Hippocampal formation (tissue), 2 donors: ENCODE data around the gene ICOSLG.
"Not testable (repeated sequence)": the region's sequence is repeated elsewhere in the genome, so short reads cannot be mapped to it uniquely, and the experiment has no call there.

Experiments
- DNase-seq, 2 donors: peaks; one replicate each; lab custom pipeline; 2025; lab: John Stamatoyannopoulos, UW

ICOSLG gene

DNA sequence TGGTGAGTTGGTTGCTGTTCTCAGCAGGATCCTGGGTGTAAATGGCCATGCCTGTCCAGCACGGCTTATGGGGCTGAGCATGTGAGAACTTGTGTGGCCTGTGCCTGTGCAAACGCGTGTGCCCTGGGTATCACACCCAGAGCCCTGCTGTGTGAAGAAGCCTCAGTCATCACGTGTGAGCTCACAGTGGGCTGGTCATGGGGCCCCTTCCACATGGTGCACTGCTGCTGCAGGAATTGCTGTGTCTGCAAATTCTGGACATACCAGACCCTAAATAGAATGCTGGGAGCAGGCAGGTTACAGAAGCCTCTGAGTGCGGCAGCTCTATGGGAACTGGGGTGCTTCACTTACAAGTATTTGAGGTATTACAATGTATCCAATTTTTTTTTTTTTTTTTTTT, 17.4 kb downstream of the ICOSLG start:
- DNase-seq: not testable (repeated sequence)

DNA sequence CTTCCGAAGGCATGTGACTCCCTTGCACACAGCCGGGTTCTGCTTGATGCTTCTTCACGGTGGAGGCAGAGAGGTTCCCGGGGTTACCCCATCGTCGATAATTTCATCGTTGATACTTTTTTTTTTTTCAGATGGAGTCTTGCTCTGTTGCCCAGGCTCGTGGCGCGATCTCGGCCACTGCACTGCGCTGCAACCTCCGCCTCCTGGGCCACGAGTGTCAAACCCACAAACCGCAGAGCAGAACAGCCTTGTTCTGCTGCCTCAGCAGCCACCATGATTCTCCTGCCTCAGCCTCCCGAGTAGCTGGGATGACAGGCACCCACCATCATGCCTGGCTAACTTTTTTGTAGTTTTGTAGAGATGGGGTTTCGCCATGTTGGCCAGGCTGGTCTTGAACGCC, 20.1 kb downstream of the ICOSLG start:
- not testable (repeated sequence) for DNase-seq

DNA sequence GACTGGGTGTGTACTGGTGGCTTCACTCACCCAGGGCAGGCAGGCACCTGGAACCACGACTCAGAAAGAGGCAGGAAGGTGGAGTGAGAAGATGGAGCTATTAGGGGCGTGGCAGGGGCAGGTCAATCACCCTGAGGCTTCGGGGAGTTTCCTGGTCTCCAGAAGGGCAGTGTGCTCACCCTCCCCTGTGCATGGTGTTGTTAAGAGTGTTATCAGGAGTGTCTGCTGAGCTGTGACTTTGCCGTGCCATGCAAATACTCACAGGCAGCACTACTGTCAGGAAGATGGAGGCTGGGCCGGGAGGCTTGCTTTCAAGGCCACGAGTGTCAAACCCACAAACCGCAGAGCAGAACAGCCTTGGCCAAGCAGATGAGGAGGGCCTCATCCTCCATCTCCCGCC, 22.3 kb downstream of the ICOSLG start:
- not testable (repeated sequence) for DNase-seq

DNA sequence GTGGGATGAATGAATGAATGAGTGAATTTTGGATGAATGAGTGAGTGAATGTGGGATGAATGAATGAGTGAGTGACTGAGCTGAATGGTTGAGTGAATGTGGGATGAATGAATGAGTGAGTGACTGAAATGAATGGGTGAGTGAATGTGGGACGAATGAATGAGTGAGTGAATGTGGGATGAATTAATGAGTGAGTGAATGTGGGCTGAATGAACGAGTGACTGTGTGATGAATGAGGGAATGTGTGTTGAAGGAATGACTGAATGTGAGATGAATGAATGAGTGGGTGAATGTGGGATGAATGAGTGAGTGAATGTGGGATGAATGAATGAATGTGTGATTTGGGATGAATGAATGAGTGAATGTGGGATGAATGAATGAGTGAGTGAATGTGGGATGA, 28.8 kb downstream of the ICOSLG start:
- DNase-seq: not testable (repeated sequence)

DNA sequence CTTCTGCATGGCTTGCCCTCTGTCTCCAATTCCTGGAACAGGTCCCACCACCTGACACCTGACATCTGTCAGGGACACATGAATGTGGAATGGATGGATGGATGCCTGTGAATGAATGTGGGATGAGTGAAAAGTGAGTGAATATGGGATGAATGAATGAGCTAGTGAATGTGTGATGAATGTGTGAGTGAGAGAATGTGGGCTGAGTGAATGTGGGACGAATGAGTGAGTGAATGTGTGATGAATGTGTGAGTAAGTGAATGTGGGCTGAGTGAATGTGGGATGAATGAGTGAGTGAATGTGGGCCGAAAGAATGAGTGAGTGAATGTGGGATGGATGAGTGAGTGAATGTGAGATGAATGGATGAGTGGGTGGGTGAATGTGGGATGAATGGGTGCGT, 29.2 kb downstream of the ICOSLG start:
- DNase-seq: not testable (repeated sequence)

DNA sequence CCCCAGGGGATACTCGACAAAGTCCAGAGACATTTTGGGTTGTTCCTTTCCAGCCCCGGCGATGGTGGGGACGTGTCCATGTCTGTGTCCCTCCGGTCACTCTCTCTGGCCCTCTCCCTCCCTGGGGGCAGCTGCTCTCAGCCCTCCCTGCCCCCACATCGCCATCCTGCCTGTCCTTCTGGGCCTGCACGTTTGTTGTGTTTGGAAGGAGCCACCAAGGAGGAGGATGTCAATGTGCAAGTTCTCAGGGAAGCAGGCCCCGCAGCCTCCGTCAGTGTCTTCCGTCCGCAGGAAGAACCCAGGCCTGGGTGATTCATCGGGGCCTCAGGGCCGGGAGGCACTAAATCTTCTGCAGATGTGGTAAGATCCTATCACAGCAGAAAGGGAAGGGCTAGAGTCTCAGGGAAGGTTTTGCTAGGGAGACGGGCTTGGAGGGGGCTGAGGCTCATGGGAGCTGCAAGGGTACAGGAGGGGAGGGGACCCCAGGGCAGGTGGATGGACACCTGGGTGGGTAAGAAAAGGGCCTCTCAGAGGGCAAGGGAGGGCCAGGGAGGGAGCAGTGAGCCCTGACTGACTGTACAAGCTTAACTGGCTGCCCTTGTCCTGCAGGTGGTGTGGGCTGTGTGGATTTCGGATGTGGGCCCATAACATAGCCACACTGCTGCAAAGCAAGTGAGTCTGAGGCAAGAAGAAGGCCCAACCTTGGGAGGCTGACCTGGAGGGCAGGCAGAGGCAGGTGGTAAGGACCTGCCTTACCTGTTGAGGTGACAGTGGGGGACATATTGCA, 32.7 kb downstream of the ICOSLG start:
- DNase-seq: not testable (repeated sequence)

DNA sequence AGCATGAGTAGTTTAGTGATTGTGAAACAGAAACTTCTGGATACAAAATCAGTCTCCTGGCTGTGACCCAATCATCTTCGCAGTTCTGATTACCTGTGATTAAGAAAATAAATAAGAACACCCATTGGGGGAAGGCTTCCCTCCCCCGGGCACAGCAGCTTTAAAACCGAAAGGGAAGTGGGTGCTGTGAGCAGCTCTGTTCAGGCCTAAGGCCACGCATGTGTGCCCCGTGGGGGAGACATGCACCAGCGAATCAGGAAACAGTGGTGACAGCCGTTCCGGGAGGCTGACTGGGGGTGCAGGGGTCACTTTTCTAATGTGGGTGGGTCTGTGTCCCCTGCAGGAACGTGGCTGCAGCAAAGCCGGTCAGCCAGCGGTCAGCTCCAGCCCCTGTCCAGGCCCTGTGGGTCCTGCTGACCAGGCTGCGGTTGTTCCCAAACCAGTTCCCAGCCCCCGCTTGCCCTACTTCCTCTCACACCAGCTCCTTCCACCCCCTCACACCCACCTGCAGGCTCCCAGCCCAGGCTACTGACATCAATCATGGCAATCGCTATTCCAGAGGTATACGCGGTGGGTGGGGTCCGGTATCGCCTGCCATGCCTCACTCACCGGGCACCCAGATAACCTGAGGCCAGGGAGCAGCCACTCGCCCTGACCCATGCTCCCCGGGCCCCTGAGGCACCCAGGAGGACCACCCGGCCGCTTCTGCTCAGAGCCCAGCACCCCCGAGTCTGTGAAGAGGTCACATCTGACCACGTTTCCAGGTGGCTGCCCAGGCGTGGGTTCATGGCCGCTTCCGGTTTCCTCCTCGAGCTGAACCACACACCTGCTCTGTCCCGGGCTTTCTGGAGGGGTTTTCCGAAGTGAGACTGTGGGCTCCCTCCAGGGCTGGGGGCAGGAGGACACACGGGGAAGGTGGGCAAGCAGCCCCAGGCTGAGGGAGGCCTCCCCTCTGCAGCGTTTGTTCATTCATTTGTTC, 33.8 kb downstream of the ICOSLG start:
- DNase-seq: not testable (repeated sequence)

DNA sequence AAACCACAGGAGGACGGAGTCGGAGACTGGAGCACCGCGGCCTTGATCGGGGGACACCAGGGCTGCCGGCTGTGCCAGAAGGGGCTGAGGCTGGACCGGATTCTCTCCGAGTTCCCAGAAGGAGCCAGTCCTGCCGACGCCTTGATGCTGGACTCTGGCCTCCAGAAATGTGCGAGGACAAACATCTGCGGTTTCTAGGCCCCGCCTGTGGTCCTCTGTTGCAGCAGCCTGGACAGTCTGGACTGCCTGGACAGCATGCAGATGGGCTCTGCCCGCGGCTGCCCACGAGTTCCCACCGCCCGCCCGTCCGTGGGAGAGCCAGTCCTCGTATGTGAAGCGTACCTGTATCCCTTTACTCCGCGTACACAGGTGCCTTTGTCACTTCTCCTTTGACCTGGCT, 34.6 kb downstream of the ICOSLG start:
- DNase-seq: not testable (repeated sequence)

DNA sequence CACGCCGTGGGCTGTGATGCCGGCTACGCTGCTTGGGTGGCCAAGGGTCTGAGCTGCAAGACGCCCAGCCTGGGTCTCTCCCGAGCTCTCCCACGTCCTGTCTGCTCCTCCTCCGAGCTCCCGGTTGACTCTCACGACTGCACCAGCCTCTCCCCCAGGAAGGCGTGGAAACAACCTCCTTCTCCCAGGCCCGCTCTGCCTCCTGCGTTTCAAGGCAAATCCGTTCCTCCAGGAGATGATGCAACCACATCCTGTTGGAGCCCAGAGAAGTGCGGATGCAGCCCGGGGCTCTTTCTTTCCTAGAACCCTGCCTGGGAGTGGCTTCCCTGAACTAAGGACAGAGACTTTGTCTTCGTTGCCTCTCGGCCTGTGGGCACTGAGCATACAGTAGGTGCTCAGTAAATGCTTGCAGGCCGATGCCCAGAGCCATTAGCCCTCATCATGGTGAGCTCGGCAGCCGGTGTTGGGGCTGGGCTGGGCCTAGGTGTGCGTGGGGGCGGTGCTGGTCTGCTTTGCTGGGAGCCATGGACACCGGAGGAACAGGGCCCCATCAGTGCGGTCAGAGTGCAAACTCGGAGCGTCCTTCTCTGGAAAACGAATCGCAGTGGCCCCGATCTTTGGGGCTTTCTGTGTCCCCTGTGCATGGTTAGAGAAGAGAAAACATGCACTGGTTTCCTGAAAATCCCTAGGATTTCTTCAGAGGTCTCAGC, 38.0 kb downstream of the ICOSLG start:
- DNase-seq: not testable (repeated sequence)

DNA sequence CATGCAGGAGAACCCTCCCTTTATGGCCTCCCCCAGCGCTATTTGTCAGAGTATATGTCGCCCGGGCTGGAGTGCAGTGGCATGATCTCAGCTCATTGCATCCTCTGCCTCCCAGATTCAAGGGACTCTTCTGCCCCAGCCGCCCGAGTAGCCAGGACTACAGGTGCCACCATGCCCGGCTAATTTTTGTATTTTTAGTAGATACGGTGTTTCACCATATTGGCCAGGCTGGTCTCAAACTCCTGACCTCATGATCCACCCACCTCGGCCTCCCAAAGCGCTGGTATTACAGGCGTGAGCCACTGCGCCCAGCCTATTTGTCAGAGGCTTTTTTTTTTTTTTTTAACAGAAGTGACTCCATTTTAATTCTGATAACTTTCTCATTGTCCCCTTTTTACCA, 40.7 kb downstream of the ICOSLG start:
- not testable (repeated sequence) for DNase-seq

DNA sequence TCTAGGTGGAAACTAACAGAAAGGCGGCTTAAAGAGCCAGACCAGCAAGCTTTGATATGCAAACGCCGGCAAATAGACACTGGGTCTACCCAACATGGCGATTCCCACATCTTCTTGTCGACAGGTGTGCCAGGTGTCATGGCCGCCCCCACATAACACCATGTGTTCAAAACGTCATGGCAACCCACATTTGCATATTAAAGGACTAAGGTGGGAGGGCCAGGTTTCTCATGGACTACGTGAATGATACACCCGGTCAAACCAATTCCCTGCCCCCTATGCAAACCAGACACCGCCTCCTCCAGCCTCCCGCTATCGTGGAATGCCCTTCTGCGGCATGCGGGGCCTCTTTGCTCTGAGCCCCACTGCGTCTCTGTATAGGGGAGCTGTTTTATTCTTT, 41.3 kb downstream of the ICOSLG start:
- DNase-seq: no peak

DNA sequence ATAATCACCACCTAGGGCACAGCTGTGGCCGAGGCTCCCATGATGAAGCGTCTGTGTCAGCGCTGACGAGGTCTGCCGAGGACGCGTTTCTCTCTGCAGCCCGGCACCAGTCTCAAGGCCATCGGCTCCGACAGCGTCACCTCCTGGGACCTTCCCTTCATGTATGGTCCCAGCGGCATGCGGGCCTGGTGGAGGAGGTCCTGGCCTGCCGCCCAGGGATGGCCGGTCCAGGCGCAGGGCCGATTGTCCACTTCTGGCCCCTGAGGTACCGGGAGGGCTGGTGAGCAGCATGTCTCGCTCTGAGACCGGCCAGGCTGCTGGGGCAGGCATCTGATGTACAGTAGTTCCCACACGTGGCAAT, 43.6 kb downstream of the ICOSLG start:
- not testable (repeated sequence) for DNase-seq

DNA sequence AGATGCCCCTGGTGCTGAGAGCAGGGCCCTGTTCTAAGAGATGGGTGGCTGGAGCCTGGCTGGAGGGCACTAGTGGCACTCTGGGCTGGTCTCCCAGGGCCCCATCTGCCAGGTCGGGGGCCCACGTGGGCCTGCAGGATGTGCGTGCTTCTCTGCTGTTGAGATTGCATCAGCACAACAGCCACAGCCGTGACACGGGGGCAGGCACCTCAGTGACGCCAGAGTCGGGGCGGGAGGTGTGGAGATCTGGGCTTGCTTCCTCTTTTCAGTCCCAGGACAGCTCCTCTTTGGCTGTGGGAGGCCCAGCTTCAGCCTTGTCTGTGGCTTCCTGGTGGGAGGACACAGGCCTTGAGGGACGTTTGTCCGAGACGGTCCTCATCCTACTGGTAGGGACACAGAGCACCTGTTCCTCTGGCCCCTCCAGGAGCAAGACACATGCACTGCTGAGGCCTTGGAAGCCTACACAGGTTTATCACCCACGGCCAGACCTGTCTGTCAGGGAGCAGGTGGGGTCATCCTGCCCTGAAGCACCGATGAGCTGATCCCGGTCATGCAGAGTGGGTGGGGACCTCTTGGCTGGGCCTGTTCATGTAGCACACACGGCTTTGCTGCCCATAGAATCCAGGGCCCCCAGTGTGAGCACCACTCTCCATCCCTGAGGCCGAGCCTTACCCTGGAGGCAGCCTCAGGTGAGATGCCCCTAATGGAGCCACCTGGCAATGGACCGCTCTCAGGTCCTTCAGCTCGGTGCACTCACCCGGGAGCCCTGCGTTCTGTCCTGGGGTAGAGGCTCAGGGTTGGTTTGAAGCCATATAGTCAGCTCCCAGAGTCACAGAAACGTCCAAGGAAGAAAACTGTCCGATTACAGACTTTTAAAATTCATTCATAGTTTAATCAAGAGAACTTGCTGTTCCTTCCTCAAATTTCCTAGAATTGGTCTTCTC, 44.3 kb downstream of the ICOSLG start:
- not testable (repeated sequence) for DNase-seq

DNA sequence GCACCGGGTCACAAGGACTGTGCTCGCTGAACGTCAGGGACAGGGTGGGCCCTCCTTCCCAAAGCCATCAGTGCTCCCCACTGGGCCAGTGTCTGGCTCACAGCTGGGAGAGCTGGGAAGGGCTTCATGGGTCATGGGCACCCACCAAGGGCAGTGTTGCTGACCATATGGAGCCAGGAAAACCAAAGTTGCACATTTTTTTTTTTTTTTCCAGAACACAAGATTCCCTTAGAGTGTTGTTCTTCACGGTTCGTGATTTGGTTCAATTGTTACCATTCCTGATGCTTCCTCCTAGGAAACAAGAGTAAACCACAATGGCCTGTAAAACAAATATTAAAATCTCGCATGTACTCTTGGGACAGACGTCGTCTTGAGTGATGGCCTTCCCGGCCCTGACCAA, 45.9 kb downstream of the ICOSLG start:
- DNase-seq: not testable (repeated sequence)

DNA sequence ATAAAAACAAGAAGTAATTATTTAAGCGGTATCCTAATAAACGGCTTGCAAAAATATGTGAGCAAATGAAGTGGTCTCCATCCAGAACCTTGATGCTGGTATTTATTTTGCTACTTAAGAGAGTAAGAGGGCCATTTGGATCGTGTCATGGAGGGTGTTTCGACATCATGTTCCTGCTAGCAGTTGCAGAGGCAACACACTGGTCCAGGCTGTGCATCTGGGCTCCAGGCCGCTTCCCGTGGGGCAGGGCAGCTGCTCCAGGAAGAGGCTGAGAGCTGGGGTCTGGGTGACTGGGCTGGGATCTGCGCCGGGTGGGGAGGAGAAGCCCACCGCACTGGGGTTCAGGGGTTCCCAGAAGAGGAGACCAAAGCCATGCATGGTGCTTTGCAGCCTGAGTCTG, 46.3 kb downstream of the ICOSLG start:
- not testable (repeated sequence) for DNase-seq

DNA sequence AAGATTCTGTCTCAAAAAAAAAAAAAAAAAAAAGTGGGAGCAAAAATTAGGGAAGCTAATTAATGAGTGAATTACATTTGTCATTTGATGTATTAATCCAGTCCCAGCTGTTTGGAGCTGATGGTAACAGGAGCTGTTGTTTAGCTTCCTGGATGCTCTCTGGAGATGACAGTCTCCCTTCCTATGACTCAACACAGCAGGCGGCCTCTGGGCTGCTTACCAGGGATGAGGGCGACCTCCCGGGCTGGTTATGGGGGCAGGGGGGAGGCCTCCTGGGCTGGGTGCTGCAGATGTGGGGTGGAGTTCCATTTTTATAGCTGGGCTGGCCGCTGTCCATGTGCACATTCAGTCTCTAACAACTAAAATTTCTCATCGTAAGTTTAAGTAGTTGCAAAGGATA, 47.6 kb downstream of the ICOSLG start:
- DNase-seq: not testable (repeated sequence)

DNA sequence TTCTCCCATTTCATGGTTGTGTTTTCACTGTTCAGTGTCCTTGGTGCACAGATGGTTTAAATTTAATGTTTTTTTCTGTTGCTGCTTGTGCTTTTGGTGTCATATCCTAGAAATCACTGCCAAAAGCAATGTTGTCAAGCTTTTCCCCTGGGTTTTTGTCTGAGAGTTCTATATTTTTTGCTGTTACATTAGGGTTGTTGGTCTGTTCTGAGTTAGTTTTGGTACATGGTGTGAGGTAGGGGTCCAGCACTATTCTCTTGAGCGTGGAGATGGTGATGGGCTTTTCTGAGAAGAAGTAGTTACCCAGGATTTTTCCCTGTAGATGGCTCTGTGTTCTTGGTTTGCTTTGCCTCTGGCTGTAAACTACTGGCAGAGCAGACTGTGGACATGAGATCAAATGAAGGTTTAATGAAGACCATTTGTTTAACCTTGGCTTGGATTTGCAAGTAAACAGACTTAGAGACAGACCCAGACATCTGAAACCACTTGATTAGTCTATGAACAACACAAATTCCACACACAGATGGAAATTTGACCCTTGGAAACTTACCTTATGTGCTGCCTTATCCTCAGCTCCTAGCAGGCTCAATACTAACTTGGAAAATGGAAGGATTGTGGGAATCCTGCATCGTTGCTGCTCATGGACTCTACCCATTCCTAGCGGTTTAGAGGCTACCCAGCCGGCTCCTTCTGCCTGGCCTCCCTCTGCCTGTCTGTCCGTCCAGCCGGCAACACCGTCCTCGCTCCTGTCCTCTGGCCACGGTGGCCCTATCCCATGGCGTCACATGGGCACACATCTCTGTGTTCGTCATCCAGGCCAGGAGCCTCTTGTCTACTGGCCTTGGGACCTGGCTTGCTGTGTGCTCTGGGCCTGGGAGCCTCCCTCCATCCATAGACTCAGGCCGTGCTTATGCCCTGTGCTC, 50.1 kb downstream of the ICOSLG start:
- not testable (repeated sequence) for DNase-seq

DNA sequence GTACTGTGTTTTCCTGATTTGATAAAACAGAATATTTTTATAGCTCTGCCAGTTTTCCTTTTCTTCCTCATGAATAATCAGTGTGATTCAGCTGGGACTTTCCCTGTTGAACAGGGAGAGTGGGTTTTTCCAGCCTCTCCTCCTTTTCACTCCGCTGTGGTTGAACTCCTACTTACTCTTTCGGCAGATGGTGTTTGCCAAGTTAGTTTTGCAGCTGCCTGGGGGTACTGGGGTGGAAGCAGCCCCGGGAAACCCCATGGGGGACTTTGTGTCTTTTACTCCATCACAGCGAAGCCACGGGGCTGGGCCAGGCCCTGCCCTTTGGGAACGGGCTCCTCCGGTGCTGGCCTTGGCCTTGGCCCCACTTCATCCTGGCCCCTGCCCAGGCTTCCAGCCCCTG, 55.9 kb downstream of the ICOSLG start:
- not testable (repeated sequence) for DNase-seq

DNA sequence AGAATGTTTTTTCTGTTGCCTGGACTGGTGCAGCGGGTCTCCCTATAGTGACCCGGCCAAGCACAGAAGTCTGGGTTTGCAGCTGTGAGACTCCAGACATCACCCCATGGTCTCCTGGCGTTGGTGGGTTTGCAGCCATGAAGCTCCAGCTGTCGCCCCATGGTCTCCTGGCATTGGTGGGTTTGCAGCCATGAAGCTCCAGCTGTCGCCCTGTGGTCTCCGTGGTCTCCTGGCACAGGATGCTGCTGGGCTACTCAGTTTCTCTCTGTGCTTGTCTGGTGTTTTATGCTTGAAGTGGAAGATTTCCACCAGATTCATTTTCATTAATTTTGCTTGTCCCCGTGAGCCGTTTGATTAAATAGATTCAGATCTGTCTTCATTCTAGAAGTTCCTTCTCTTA, 58.5 kb downstream of the ICOSLG start:
- not testable (repeated sequence) for DNase-seq

DNA sequence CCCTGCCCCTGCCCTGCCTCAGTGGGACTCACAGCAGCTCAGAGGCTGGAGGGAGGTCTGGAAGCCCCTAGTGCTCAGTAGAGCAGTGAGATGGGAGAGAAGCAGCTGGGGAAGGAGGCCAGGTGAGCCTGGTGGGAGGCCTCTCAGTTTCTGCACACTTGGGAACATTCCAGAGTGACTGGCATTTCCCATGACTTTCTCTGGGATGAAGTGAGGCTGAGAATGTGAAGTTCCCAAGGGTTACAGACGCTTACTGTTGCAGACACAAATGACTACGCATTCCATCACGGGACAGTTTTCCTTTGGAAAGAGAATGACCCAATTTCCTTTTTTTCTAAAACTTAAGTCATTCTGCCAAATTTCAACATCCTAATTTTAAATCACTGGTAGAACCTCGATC, 59.2 kb downstream of the ICOSLG start:
- DNase-seq: not testable (repeated sequence)
